DOHH2 (cell line): ENCODE data around the gene FAM83C.

ENCODE experiments used
- EZH2phosphoT487 ChIP-seq: fragments of 200-600 bp; sonication (generic); IDR thresholded peaks from 2 replicates; pipeline ENCODE4 v1.6.1; 2017; ENCODE audit warnings: borderline replicate concordance, mild to moderate bottlenecking, antibody characterized with exemption, low read length, moderate library complexity, mixed read lengths
- TF ChIP-seq, protein P1 (sequence below): fragments of 200-600 bp; sonication (generic); IDR thresholded peaks from one replicate; pipeline ENCODE4 v1.5.1; 2014; ENCODE audit warnings: antibody characterized with exemption, mild to moderate bottlenecking, low read depth, low read length; ENCODE audit not compliant: poor library complexity, severe bottlenecking

DNA sequence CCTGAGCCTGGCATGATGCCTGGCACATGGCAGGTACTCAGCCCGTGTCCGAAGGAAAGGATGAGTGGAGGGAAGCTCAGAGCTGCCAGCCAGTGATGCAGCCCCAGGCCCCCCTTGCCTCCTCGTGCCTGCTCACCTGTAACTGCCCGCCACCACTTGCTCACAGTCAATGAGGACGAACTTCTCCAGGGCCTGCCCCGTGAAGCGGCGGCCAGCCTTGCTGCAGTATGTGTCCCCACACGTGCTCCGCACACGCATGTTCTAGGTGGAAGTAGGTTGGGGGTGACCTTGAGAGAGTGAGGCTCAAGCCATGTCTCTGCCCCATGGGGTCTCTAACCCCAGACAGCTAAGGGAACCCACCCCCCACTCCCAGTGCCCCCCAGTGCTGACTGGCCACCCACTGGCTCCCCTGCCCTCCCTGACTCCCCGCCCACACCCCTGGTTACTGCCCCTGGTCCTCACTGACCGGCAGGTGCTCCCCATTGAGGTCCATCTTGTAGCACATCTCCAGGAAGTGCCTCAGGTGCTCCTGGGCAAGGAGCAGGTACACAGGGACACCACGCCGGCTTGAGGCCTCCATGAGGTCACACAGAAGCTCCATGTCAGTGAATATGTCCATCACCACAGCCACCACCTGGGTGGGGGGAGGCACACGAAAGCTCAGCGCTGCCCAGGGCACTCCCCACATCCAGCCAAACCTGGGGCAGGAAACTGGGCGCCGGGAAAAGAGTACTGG, 3.7 kb downstream of the FAM83C start:
- TF ChIP-seq, protein P1, sequence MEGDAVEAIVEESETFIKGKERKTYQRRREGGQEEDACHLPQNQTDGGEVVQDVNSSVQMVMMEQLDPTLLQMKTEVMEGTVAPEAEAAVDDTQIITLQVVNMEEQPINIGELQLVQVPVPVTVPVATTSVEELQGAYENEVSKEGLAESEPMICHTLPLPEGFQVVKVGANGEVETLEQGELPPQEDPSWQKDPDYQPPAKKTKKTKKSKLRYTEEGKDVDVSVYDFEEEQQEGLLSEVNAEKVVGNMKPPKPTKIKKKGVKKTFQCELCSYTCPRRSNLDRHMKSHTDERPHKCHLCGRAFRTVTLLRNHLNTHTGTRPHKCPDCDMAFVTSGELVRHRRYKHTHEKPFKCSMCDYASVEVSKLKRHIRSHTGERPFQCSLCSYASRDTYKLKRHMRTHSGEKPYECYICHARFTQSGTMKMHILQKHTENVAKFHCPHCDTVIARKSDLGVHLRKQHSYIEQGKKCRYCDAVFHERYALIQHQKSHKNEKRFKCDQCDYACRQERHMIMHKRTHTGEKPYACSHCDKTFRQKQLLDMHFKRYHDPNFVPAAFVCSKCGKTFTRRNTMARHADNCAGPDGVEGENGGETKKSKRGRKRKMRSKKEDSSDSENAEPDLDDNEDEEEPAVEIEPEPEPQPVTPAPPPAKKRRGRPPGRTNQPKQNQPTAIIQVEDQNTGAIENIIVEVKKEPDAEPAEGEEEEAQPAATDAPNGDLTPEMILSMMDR = no peak
- no peak for TF ChIP-seq EZH2phosphoT487
